SK-N-SH (cell line): Measurements from ENCODE around the gene KISS1R. TPM values are rescaled to one million over a fixed set of nuclear protein-coding genes. Genes with fewer than 3 reads are reported as not detected.

Experiments used
- CTCF ChIA-PET: fragments of 300-600, 350-600 bp; formaldehyde crosslinking; extraction: SDS; loops from one replicate; lab custom pipeline; 2021; lab: Yijun Ruan, JAX
- POLR2A ChIA-PET: fragments of 350-600 bp; sonication (Branson Sonifier 250); formaldehyde crosslinking; extraction: SDS; loops from one replicate; lab custom pipeline; 2020; ENCODE audit warnings: antibody characterized with exemption, inconsistent platforms; lab: Yijun Ruan, JAX
- DNase-seq: peaks from one replicate; pipeline ENCODE4 v3.0.0; 2012
- H2AFZ ChIP-seq: fragments of 200-600 bp; sonication (generic); 2 replicates; pipeline ENCODE4 v1.8.1; 2016; ENCODE audit warnings: antibody characterized with exemption, mild to moderate bottlenecking, low read depth
- H3F3A ChIP-seq: fragments of 200-600 bp; sonication (generic); replicated peaks from 2 replicates; pipeline ENCODE3; 2016; ENCODE audit warnings: antibody characterized with exemption, mild to moderate bottlenecking; ENCODE audit not compliant: insufficient read depth
- H3K27ac ChIP-seq, 2 experiments: fragments of 200-500 bp in 1 of 2; fragments of 200-600 bp in 1 of 2; sonication (Bioruptor generic) in 1 of 2; sonication (generic), shearing (Covaris generic) in 1 of 2; 2 replicates each; pipeline versions ENCODE4 v1.5.1 to v1.6.1; 2014 to 2016; ENCODE audit warnings: low read depth in 2 of 2, inconsistent platforms in 1 of 2, low read length in 1 of 2, mild to moderate bottlenecking in 1 of 2, mixed read lengths in 1 of 2
- H3K27me3 ChIP-seq: fragments of 200-600 bp; sonication (generic), shearing (Covaris generic); 2 replicates; pipeline ENCODE4 v1.6.1; 2016; ENCODE audit warnings: mixed run types; ENCODE audit not compliant: insufficient read depth
- H3K36me3 ChIP-seq, 2 experiments: fragments of 200-500 bp in 1 of 2; fragments of 200-600 bp in 1 of 2; sonication (Bioruptor generic) in 1 of 2; sonication (generic) in 1 of 2; replicated peaks in 1 of 2; 2 replicates each; pipeline versions ENCODE3 to v1.5.1; 2014 to 2016; ENCODE audit warnings: low read length in 1 of 2, mild to moderate bottlenecking in 1 of 2; ENCODE audit not compliant: insufficient read depth in 2 of 2, control insufficient read depth in 1 of 2
- H3K4me1 ChIP-seq, 2 experiments: fragments of 200-500 bp in 1 of 2; fragments of 200-600 bp in 1 of 2; sonication (Bioruptor generic) in 1 of 2; sonication (generic), shearing (Covaris generic) in 1 of 2; 2 replicates each; pipeline versions ENCODE4 v1.5.1 to v1.6.1; 2014 to 2016; ENCODE audit warnings: low read depth in 1 of 2, low read length in 1 of 2, mixed run types in 1 of 2; ENCODE audit not compliant: insufficient read depth in 2 of 2, control insufficient read depth in 1 of 2
- H3K4me2 ChIP-seq: fragments of 200-600 bp; sonication (generic), shearing (Covaris generic); 2 replicates; pipeline ENCODE4 v1.6.1; 2017; ENCODE audit warnings: mixed run types
- H3K4me3 ChIP-seq, 2 experiments: fragments of 200-500 bp in 1 of 2; fragments of 200-600 bp in 1 of 2; sonication (Bioruptor generic) in 1 of 2; sonication (generic), shearing (Covaris generic) in 1 of 2; 2 replicates each; pipeline versions ENCODE4 v1.5.1 to v1.8.1; 2014 to 2016; ENCODE audit warnings: low read depth in 2 of 2, inconsistent platforms in 1 of 2, low read length in 1 of 2, mild to moderate bottlenecking in 1 of 2, mixed read lengths in 1 of 2, moderate library complexity in 1 of 2
- H3K79me2 ChIP-seq: fragments of 200-600 bp; sonication (generic); 2 replicates; pipeline ENCODE4 v1.8.1; 2017; ENCODE audit warnings: mild to moderate bottlenecking; ENCODE audit not compliant: insufficient read depth
- H3K9ac ChIP-seq: fragments of 200-600 bp; sonication (generic); 2 replicates; pipeline ENCODE4 v1.6.1; 2017; ENCODE audit warnings: mixed run types
- H3K9me2 ChIP-seq: fragments of 200-600 bp; sonication (generic); 2 replicates; pipeline ENCODE4 v1.6.1; 2017; ENCODE audit warnings: mixed run types
- H3K9me3 ChIP-seq: fragments of 200-600 bp; sonication (generic); 2 replicates; pipeline ENCODE4 v1.6.1; 2017; ENCODE audit warnings: mixed run types, mild to moderate bottlenecking, moderate library complexity
- H4K20me1 ChIP-seq: fragments of 200-600 bp; sonication (generic); 2 replicates; pipeline ENCODE4 v1.6.1; 2017; ENCODE audit warnings: mild to moderate bottlenecking, mixed run types; ENCODE audit not compliant: insufficient read depth
- ELF1 ChIP-seq: IDR thresholded peaks from 2 replicates; pipeline ENCODE4 v1.4.0; 2012
- EP300 ChIP-seq, 2 experiments: IDR thresholded peaks; 2 replicates each; pipeline versions ENCODE4 v1.4.0 to v1.6.1; 2012; ENCODE audit warnings: borderline replicate concordance in 1 of 2, low read depth in 1 of 2, low read length in 1 of 2
- EZH2phosphoT487 ChIP-seq: fragments of 200-600 bp; sonication (generic); IDR thresholded peaks from 2 replicates; pipeline ENCODE4 v1.6.1; 2017; ENCODE audit warnings: low read depth, mixed run types, mild to moderate bottlenecking, antibody characterized with exemption, moderate library complexity, borderline replicate concordance
- FOXM1 ChIP-seq: IDR thresholded peaks from 2 replicates; pipeline ENCODE4 v1.4.0; 2012; ENCODE audit warnings: low read depth, mild to moderate bottlenecking
- GABPA ChIP-seq: IDR thresholded peaks from 2 replicates; pipeline ENCODE4 v1.4.0; 2012; ENCODE audit warnings: low read depth, mild to moderate bottlenecking
- JUND ChIP-seq: IDR thresholded peaks from 2 replicates; pipeline ENCODE4 v1.4.0; 2012
- MEF2A ChIP-seq: IDR thresholded peaks from 2 replicates; pipeline ENCODE4 v1.4.0; 2012; ENCODE audit warnings: low read depth, borderline replicate concordance
- RAD21 ChIP-seq: IDR thresholded peaks from 2 replicates; pipeline ENCODE4 v1.6.1; 2012; ENCODE audit warnings: mild to moderate bottlenecking, low read length
- RXRA ChIP-seq: IDR thresholded peaks from 2 replicates; pipeline ENCODE4 v1.4.0; 2012; ENCODE audit warnings: low read depth, mild to moderate bottlenecking, borderline replicate concordance
- SIN3A ChIP-seq: IDR thresholded peaks from 2 replicates; pipeline ENCODE4 v1.6.1; 2012; ENCODE audit warnings: low read depth, mild to moderate bottlenecking, low read length, moderate library complexity, borderline replicate concordance
- TEAD4 ChIP-seq: IDR thresholded peaks from 2 replicates; pipeline ENCODE4 v1.4.0; 2012; ENCODE audit warnings: mild to moderate bottlenecking, borderline replicate concordance; ENCODE audit not compliant: insufficient read depth
- WGBS: methylation state at CpG from one replicate; pipeline ENCODE4 v1.1.6; 2017; ENCODE audit warnings: low lambda C conversion rate; 5-methylcytosine and 5-hydroxymethylcytosine counted together
- polyA plus RNA-seq, 3 experiments: library from polyadenylated mRNA; depleted of rRNA; stranded (reverse); fragments of >200 nt; gene quantifications; 2 replicates each; pipeline ENCODE4 v1.2.3, GENCODE V29; 2012
- TF ChIP-seq, protein P1 (sequence below): IDR thresholded peaks from 2 replicates; pipeline ENCODE4; 2012
- TF ChIP-seq, protein P2 (sequence below): fragments of 200-600 bp; sonication (generic); IDR thresholded peaks from 2 replicates; pipeline ENCODE4 v1.6.1; 2017; ENCODE audit warnings: antibody characterized with exemption, mild to moderate bottlenecking, moderate library complexity

Gene KISS1R
- polyA plus RNA-seq, 1 of the 3 experiments (the other 2 are of a cell fraction): not detected

DNA sequence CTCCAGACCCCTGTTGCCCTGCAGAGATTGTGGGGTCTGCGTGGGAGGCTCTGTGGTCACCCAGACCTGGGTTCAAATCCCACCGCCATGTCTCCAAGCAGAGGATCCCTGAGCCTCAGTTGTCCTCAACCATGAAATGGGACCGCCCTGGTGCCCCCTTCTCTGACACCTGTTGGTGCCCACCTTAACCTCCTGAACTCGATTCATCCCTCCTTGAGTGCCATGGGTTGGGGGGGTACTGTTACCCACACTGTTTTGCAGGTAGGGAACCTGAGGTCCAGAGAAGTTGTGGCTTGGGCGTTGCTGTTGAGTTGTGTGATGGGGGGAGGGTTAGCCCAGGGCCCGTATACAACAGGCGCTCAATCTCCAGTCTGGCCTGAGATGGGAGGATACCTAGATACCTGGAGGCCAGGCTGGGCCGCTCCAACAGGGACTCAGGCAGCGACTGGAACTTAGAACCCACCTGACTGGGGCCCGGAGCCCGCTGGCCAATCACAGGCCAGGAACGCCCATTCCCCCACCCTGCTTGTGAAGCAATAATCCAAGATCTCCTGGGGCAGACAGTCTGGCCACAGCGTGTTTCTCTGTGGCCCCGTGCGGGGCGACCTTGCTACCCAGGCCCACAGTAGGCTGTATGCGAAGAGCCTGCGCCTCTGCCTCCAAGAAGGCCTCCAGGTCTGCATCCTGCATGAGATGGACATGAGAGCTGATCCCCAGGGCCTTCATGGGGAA is 11.5 kb downstream of the KISS1R start:
- Histone ChIP-seq H3K27me3 (no peaks in the 10 kb centered on the region), H3K79me2 (peaks cover 35% of the 10 kb centered on the region), H3K9ac (no peak overlapping the region), H3K9me3 (no peaks in the 10 kb centered on the region), H2AFZ (no peak overlapping the region), H3K27ac (peak overlapping the region in 1 of 2 experiments; percentile 28; a peak in 1 of 4 replicates), H3K9me2 (no peaks in the 10 kb centered on the region), H3K4me2 (no peak overlapping the region), H4K20me1 (no peaks in the 10 kb centered on the region), H3K4me1 (peaks cover 19 to 30% of the 10 kb centered on the region in 2 experiments; a peak in 2 of 4 replicates)
- POLR2A ChIA-PET: no interaction called here
- DNase-seq: no peak
- CTCF ChIA-PET: interaction anchor here (0.8 to 2.1 kb wide), 3 partner anchors 9 to 63 kb away, joined by 3 to 8 read pairs (median 5); partner anchors contain the start of gene WDR18
- TF ChIP-seq EZH2phosphoT487 (no peak), GABPA (no peak)
- TF ChIP-seq, all 33 proteins: peak for 0
- Histone ChIP-seq H3F3A (peaks cover 6% of the 10 kb centered on the region), H3K4me3 (no peak overlapping the region), H3K36me3 (peaks cover 0 to 9% of the 10 kb centered on the region in 2 experiments)
- WGBS: 93% methylated on average over 10 of the region's 18 CpGs

DNA sequence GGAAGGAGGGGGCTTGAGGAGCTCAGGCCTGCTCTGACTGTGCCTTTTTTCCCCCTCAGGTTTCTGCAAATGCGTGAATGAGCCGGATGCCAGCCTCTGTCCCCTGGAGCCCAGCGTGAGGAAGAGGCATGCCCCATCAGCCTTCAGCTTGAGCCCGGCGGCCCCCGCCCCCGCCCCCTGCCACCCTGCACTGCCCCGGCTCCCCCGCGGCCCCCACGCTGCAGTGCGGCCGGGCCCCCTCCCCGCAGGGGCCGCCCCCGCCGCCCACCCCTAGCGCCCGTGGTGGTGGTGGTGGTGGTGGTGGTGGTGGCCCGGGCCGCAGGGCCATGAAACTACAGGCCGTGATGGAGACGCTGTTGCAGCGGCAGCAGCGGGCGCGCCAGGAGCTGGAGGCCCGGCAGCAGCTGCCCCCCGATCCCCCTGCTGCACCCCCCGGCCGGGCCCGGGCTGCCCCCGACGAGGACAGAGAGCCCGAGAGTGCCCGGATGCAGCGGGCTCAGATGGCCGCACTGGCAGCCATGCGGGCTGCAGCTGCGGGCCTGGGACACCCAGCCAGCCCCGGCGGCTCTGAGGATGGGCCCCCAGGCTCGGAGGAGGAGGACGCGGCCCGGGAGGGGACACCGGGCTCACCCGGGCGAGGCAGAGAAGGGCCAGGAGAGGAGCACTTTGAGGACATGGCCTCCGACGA is 12.2 kb downstream of the KISS1R start:
- Histone ChIP-seq H3K4me3 (no peak overlapping the region), H3K4me2 (no peak overlapping the region), H3F3A (peaks cover 6% of the 10 kb centered on the region), H3K9me2 (no peaks in the 10 kb centered on the region), H2AFZ (no peak overlapping the region), H3K9me3 (no peaks in the 10 kb centered on the region), H3K79me2 (peaks cover 41% of the 10 kb centered on the region), H3K36me3 (peaks cover 0 to 9% of the 10 kb centered on the region in 2 experiments), H4K20me1 (no peaks in the 10 kb centered on the region), H3K4me1 (peaks cover 20 to 35% of the 10 kb centered on the region in 2 experiments; a peak in 2 of 4 replicates), H3K27me3 (no peaks in the 10 kb centered on the region), H3K27ac (no peak overlapping the region), H3K9ac (no peak overlapping the region)
- WGBS: 93% methylated on average over 22 of the region's 51 CpGs
- TF ChIP-seq TEAD4: no peak
- POLR2A ChIA-PET: no interaction called here
- CTCF ChIA-PET: interaction anchor here (0.8 to 1.1 kb wide), 2 partner anchors 10 to 62 kb away, joined by 3 to 5 read pairs; no protein-coding TSS in a partner anchor
- DNase-seq: no peak

DNA sequence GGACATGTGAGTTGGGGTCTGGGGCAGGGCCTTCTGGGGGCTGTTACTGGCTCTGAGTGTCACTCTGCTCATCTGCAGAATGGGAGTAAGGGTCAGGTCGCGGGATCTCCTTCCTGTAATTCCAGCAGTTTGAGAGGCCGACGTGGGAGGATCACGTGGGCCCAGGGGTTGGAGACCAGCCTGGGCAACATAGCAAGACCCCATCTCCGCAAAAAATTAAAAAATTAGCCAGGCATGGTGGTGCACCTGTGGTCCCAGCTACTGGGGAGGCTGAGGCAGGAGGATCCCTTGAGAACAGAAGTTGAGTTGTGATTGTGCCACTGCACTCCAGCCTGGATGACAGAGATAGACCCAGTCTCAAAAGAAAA is 12.7 kb downstream of the KISS1R start:
- H3K27ac ChIP-seq: no peak overlapping the region
- H3K4me2 ChIP-seq: no peak overlapping the region
- 96% methylated on average over 6 of the region's 6 CpGs for WGBS
- POLR2A ChIA-PET: interaction anchor here (0.7 kb wide), 1 partner anchor 67 kb away, joined by 4 read pairs; no protein-coding TSS in a partner anchor
- H4K20me1 ChIP-seq: no peaks in the 10 kb centered on the region
- no peaks in the 10 kb centered on the region for H3K9me3 ChIP-seq
- H3F3A ChIP-seq: peaks cover 6% of the 10 kb centered on the region
- no peak overlapping the region for H3K9ac ChIP-seq
- H3K4me3 ChIP-seq: no peak overlapping the region
- no peak for DNase-seq
- H3K9me2 ChIP-seq: no peaks in the 10 kb centered on the region
- peaks cover 44% of the 10 kb centered on the region for H3K79me2 ChIP-seq
- H3K36me3 ChIP-seq: peaks cover 0 to 9% of the 10 kb centered on the region in 2 experiments
- no peaks in the 10 kb centered on the region for H3K27me3 ChIP-seq
- CTCF ChIA-PET: interaction anchor here (1.1 kb wide), 1 partner anchor 10 kb away, joined by 5 read pairs; no protein-coding TSS in a partner anchor
- no peak overlapping the region for H2AFZ ChIP-seq
- peaks cover 15 to 38% of the 10 kb centered on the region in 2 experiments; a peak in 2 of 4 replicates for H3K4me1 ChIP-seq
- TF ChIP-seq RAD21 (no peak), MEF2A (no peak), ELF1 (no peak), SIN3A (no peak), EP300 (IDR thresholded peaks at IDR 0.05; ENCODE audit: borderline replicate concordance in 1 of 2, low read depth in 1 of 2, low read length in 1 of 2) (no peak), RXRA (no peak), FOXM1 (no peak), JUND (no peak)
- TF ChIP-seq, protein P1, sequence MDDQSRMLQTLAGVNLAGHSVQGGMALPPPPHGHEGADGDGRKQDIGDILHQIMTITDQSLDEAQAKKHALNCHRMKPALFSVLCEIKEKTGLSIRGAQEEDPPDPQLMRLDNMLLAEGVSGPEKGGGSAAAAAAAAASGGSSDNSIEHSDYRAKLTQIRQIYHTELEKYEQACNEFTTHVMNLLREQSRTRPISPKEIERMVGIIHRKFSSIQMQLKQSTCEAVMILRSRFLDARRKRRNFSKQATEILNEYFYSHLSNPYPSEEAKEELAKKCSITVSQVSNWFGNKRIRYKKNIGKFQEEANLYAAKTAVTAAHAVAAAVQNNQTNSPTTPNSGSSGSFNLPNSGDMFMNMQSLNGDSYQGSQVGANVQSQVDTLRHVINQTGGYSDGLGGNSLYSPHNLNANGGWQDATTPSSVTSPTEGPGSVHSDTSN: no peak
- TF ChIP-seq, protein P2, sequence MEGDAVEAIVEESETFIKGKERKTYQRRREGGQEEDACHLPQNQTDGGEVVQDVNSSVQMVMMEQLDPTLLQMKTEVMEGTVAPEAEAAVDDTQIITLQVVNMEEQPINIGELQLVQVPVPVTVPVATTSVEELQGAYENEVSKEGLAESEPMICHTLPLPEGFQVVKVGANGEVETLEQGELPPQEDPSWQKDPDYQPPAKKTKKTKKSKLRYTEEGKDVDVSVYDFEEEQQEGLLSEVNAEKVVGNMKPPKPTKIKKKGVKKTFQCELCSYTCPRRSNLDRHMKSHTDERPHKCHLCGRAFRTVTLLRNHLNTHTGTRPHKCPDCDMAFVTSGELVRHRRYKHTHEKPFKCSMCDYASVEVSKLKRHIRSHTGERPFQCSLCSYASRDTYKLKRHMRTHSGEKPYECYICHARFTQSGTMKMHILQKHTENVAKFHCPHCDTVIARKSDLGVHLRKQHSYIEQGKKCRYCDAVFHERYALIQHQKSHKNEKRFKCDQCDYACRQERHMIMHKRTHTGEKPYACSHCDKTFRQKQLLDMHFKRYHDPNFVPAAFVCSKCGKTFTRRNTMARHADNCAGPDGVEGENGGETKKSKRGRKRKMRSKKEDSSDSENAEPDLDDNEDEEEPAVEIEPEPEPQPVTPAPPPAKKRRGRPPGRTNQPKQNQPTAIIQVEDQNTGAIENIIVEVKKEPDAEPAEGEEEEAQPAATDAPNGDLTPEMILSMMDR: no peak
